PC-3 (cell line): ENCODE data around the gene RASAL2. TPM values are rescaled to one million over a fixed set of nuclear protein-coding genes. Genes with fewer than 3 reads are reported as not detected.

Source experiments
- ATAC-seq: fragments of 200-7000 bp; cut with Tn5 transposase; 2 replicates; pipeline ENCODE4 v1.9.1; 2020; ENCODE audit warnings: mild to moderate bottlenecking, moderate library complexity
- BruUV-seq: library from RNA; stranded (reverse); fragments of 400-500 nt; replicated peaks from 2 replicates; lab custom pipeline; 2021; lab: Mats Ljungman, UMichigan
- CTCF ChIA-PET: fragments of 300-600 bp; sonication (Branson Sonifier 250); formaldehyde crosslinking; loops from one replicate; lab custom pipeline; 2022; ENCODE audit warnings: antibody characterized with exemption; lab: Charles Lee
- POLR2A ChIA-PET: fragments of 300-600 bp; sonication (Branson Sonifier 250); formaldehyde crosslinking; loops from one replicate; lab custom pipeline; 2022; ENCODE audit warnings: antibody characterized with exemption; ENCODE audit not compliant: unreplicated experiment; lab: Charles Lee
- DNase-seq: peaks from one replicate; pipeline ENCODE4 v3.0.0-alpha.2; 2015
- H2AFZ ChIP-seq: fragments of 300-600 bp; sonication (generic); 2 replicates; pipeline ENCODE4 v1.6.0; 2016; ENCODE audit warnings: antibody characterized with exemption, low read length
- H3F3A ChIP-seq: fragments of 300-600 bp; sonication (generic); one replicate; pipeline ENCODE4 v1.6.0; 2017; ENCODE audit warnings: antibody characterized with exemption, low read length, control low read depth, mild to moderate bottlenecking; ENCODE audit not compliant: unreplicated experiment
- H3K27ac ChIP-seq: fragments of 300-600 bp; sonication (generic); 2 replicates; pipeline ENCODE4 v1.5.1; 2016; ENCODE audit warnings: mild to moderate bottlenecking, low read length
- H3K27me3 ChIP-seq: fragments of 300-600 bp; sonication (generic); 2 replicates; pipeline ENCODE4 v1.6.1; 2016; ENCODE audit warnings: low read length, mixed read lengths
- H3K36me3 ChIP-seq: fragments of 300-600 bp; sonication (generic); 2 replicates; pipeline ENCODE4 v1.6.1; 2016; ENCODE audit warnings: low read depth, mixed run types, low read length, mixed read lengths
- H3K4me1 ChIP-seq: fragments of 300-600 bp; sonication (generic); 2 replicates; pipeline ENCODE4 v1.5.1; 2016; ENCODE audit warnings: low read length; ENCODE audit not compliant: insufficient read depth
- H3K4me2 ChIP-seq: fragments of 300-600 bp; sonication (generic); 2 replicates; pipeline ENCODE4 v1.6.0; 2016; ENCODE audit warnings: low read length
- H3K4me3 ChIP-seq: fragments of 300-600 bp; sonication (generic); 2 replicates; pipeline ENCODE4 v1.5.1; 2016; ENCODE audit warnings: mild to moderate bottlenecking, low read length, mixed read lengths
- H3K79me2 ChIP-seq: fragments of 300-600 bp; sonication (generic); 2 replicates; pipeline ENCODE4 v1.6.1; 2017; ENCODE audit warnings: low read length, mixed read lengths
- H3K9ac ChIP-seq: fragments of 300-600 bp; sonication (generic); 2 replicates; pipeline ENCODE4 v1.6.0; 2016; ENCODE audit warnings: mild to moderate bottlenecking, low read length
- H3K9me2 ChIP-seq: fragments of 300-600 bp; sonication (generic); replicated peaks from 2 replicates; pipeline ENCODE4 v1.6.1; 2016; ENCODE audit warnings: mixed run types, low read length, mixed read lengths
- H3K9me3 ChIP-seq: fragments of 300-600 bp; sonication (generic); 2 replicates; pipeline ENCODE4 v1.6.1; 2016; ENCODE audit warnings: low read length, mixed read lengths
- H4K20me1 ChIP-seq: fragments of 300-600 bp; sonication (generic); 2 replicates; pipeline ENCODE4 v1.6.1; 2016; ENCODE audit warnings: low read length, mixed read lengths
- CTCF ChIP-seq: fragments of 300-600 bp; sonication (generic); conservative IDR thresholded peaks from 2 replicates; pipeline ENCODE4 v1.5.1; 2017; ENCODE audit warnings: antibody characterized with exemption, low read depth, mild to moderate bottlenecking, low read length
- EZH2 ChIP-seq: fragments of 300-600 bp; sonication (generic); IDR thresholded peaks from one replicate; pipeline ENCODE4 v1.6.1; 2017; ENCODE audit warnings: antibody characterized with exemption, mild to moderate bottlenecking, low read length; ENCODE audit not compliant: unreplicated experiment
- EZH2phosphoT487 ChIP-seq: fragments of 300-600 bp; sonication (generic); IDR thresholded peaks from 2 replicates; pipeline ENCODE4 v1.6.1; 2018; ENCODE audit warnings: mild to moderate bottlenecking, antibody characterized with exemption, low read length, borderline replicate concordance
- intact Hi-C: fragments of 100-400 bp; cut with micrococcal nuclease; formaldehyde crosslinking; loops from 2 replicates; pipeline ENCODE4 v1.9.0; 2023
- total RNA-seq: library from RNA; depleted of rRNA; stranded (reverse); fragments of >200 nt; gene quantifications from 2 replicates; pipeline ENCODE4 v1.2.3, GENCODE V29; 2014

Gene RASAL2
- total RNA-seq, 1 experiment from 2014 or later = 7.9 TPM

- DNase-seq (no peak), ATAC-seq (no peak)
- intact Hi-C loops = no loop called here
- Histone ChIP-seq H3K27me3 (no peaks in the 10 kb centered on the region), H3K27ac (no peak overlapping the region), H3K36me3 (no peaks in the 10 kb centered on the region; the same call in 1 of the 2 replicates), H3K4me1 (no peaks in the 10 kb centered on the region; the same call in 1 of the 2 replicates), H4K20me1 (no peaks in the 10 kb centered on the region), H2AFZ (no peak overlapping the region), H3K9ac (no peak overlapping the region), H3F3A (no peaks in the 10 kb centered on the region), H3K4me3 (no peak overlapping the region), H3K9me3 (no peaks in the 10 kb centered on the region), H3K4me2 (no peak overlapping the region), H3K9me2 (no peaks in the 10 kb centered on the region), H3K79me2 (no peaks in the 10 kb centered on the region)
- BruUV-seq = no TSS peak
- TF ChIP-seq EZH2 = no peak
- no peak for TF ChIP-seq CTCF
- TF ChIP-seq EZH2phosphoT487 = no peak
- POLR2A ChIA-PET = no interaction called here
- CTCF ChIA-PET = no interaction called here
Measured at GRCh38 chr1:178436899-178437298, 343.0 kb downstream of the RASAL2 start.

- intact Hi-C loops = no loop called here
- no peaks in the 10 kb centered on the region for H3K27me3 ChIP-seq
- no peak for TF ChIP-seq EZH2
- TF ChIP-seq EZH2phosphoT487 = no peak
- TF ChIP-seq CTCF = no peak
- no peak for DNase-seq
- ChIA-PET POLR2A (no interaction called here), CTCF (no interaction called here)
- no peaks in the 10 kb centered on the region for H3K9me3 ChIP-seq
- no peaks in the 10 kb centered on the region for H3K79me2 ChIP-seq
- H3K4me2 ChIP-seq = no peak overlapping the region
- no peak for ATAC-seq
- no peak overlapping the region for H2AFZ ChIP-seq
- no peaks in the 10 kb centered on the region; the same call in 1 of the 2 replicates for H3K4me1 ChIP-seq
- no peak overlapping the region for H3K9ac ChIP-seq
- peaks cover 3% of the 10 kb centered on the region; the same call in 1 of the 2 replicates for H3K36me3 ChIP-seq
- H3F3A ChIP-seq = no peaks in the 10 kb centered on the region
- H4K20me1 ChIP-seq = no peaks in the 10 kb centered on the region
- no peak overlapping the region for H3K4me3 ChIP-seq
- no peak overlapping the region for H3K27ac ChIP-seq
- no TSS peak for BruUV-seq
- H3K9me2 ChIP-seq = no peaks in the 10 kb centered on the region
Measured at GRCh38 chr1:178438432-178438831, 344.5 kb downstream of the RASAL2 start.

- Histone ChIP-seq H3K9ac (no peak overlapping the region), H4K20me1 (no peaks in the 10 kb centered on the region), H3K27me3 (no peaks in the 10 kb centered on the region), H3K27ac (no peak overlapping the region), H3K9me3 (no peaks in the 10 kb centered on the region), H3K9me2 (no peaks in the 10 kb centered on the region), H3K4me3 (no peak overlapping the region), H3K4me2 (no peak overlapping the region), H3K79me2 (no peaks in the 10 kb centered on the region), H3K4me1 (no peaks in the 10 kb centered on the region), H3K36me3 (peaks cover 3% of the 10 kb centered on the region; the same call in 1 of the 2 replicates), H3F3A (no peaks in the 10 kb centered on the region), H2AFZ (no peak overlapping the region)
- ChIA-PET POLR2A (no interaction called here), CTCF (no interaction called here)
- intact Hi-C loops = no loop called here
- no peak for ATAC-seq
- BruUV-seq = no TSS peak
- TF ChIP-seq CTCF (no peak), EZH2phosphoT487 (no peak), EZH2 (no peak)
- DNase-seq = no peak
Measured at GRCh38 chr1:178442925-178443324, 349.0 kb downstream of the RASAL2 start.
